ENCODE results near the gene TP53RK.

Gene TP53RK

GRCh38 chr20:46708172-46708860, 19.1 kb upstream of the TP53RK start:
- no peak for DNase-seq (ENCODE audit: low read depth in 1 of 2, low spot score in 1 of 2)

- DNase-seq (ENCODE audit: low read depth in 1 of 2, low spot score in 1 of 2) = no peak
Observed at GRCh38 chr20:46706242-46706641, 17.0 kb upstream of the TP53RK start.

DNA sequence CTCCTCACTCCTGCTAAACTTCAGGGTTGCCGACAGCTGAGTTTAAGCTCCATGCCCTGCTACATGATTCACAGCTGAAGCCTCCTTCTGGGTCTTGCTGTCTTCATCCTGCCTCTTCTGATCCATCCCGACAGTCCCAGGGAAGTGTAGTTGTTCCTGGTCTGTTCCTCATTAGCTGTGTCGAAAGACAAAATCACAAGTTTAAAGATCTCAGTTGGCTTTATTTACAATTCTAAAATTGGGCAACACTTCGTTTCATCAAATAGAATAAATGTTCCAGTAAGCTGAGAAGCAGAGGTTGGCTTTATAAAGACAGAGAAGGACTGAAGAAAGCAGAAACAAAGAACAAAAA, 16.1 kb upstream of the TP53RK start:
- no peak for DNase-seq (ENCODE audit: low read depth in 1 of 2, low spot score in 1 of 2)

DNA sequence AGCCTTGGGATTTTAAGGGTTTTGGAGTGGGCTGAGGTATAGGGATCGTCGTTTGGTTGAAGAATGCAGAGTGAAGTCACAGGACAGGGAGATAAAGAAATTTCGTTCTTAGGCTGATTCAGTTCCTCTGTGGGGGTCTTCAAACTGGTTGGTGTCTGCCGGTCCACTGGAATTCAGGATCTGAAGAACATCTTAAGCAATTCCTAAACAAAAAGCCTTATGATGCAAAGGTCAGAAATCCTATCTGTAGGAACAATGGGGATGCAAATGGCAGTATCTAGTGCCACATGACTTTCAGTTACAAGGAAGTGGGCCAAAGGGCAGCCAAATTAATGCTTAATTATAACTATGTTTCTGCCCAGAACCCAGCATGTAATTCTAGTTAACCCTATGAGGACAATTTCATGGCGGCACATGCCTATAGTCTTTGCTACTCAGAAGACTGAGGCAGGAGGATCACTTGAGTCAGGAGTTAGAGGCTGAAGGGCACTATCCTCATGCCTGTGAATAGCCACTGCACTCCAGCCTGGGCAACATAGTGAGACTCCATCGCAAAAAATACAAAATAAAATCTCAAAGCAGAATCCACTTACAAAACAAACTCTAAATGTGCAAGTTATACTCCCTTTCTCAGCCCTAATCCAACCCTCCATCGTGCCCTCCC, 15.6 kb upstream of the TP53RK start:
- no peak for DNase-seq (ENCODE audit: low read depth in 1 of 2, low spot score in 1 of 2)

GRCh38 chr20:46703435-46703834, 14.2 kb upstream of the TP53RK start:
- no peak for DNase-seq (ENCODE audit: low read depth in 1 of 2, low spot score in 1 of 2)

GRCh38 chr20:46702447-46703203, 13.4 kb upstream of the TP53RK start:
- DNase-seq (ENCODE audit: low read depth in 1 of 2, low spot score in 1 of 2) = no peak

DNA sequence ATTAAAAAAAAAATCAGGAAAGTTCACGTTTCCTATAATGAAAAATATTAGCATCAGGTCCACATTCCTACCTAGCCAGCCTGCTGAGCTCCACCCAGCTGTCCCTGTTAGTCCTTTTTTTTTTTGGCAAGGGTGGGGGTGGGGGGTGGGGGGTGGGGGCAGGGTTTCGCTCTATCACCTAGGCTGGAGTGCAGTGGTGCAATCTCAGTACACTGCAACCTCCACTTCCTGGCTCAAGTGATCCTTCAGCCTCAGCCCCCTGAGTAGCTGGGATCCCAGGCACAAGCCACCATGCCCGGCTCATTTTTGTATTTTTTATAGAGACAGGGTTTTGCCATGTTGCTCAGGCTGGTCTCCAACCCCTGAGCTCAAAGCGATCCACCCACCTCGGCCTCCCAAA, 12.7 kb upstream of the TP53RK start:
- no peak for DNase-seq (ENCODE audit: low read depth in 1 of 2, low spot score in 1 of 2)

GRCh38 chr20:46701556-46701955, 12.3 kb upstream of the TP53RK start:
- DNase-seq (ENCODE audit: low read depth in 1 of 2, low spot score in 1 of 2) = no peak

DNA sequence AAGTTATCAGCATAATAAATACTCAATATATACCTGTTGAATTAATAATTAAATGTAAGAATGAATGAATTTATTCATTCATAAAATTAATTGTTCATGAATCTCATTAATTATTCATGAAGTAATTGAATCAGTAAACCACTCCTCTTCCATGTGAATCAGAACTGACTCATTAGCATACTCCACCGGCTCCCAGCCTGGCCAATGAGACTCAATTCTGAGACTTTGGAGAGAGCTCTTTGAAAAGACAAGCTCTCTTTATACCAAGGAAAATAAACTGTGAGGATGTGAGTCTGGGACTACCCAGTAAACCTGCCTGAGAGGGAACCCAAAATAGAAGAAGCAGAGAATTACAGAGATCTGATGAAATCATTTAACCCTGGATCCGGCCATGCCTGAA, 11.8 kb upstream of the TP53RK start:
- DNase-seq (ENCODE audit: low read depth in 1 of 2, low spot score in 1 of 2) = no peak

- DNase-seq (ENCODE audit: low read depth in 1 of 2, low spot score in 1 of 2) = no peak
Observed at GRCh38 chr20:46700481-46700880, 11.2 kb upstream of the TP53RK start.

DNA sequence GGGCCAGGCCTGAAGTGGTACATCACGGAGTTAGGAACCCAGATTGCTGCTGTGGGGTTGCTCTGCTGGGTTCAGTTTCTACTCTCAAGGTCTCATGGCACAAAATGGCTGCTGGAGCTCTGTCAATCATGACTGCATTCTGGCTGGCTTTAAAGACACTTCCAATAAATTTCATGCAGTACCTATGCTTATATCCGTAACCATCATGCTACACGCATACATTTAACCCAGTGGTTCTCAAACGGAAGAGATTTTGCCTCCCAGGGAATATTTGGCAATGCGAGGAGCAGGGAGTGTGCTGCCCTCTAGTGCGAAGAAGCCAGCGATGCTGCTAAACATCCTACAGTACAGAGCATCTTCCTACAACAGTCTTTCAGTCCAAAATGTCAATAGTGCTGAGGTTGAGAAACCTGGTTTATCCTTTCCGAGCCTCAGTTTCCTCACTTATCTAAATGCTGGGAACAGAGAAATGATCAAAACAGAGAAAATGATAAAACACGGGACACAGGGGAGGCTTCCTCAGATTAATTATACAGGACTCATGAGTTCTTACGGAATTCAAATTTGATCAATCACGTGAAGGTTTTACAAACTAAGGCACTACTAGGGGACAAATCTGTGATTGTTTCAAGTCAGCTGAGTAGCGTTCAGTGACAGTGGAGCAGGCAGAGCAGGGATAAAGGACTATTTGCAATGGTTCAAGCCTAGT, 10.6 kb upstream of the TP53RK start:
- DNase-seq (ENCODE audit: low read depth in 1 of 2, low spot score in 1 of 2) = no peak

DNA sequence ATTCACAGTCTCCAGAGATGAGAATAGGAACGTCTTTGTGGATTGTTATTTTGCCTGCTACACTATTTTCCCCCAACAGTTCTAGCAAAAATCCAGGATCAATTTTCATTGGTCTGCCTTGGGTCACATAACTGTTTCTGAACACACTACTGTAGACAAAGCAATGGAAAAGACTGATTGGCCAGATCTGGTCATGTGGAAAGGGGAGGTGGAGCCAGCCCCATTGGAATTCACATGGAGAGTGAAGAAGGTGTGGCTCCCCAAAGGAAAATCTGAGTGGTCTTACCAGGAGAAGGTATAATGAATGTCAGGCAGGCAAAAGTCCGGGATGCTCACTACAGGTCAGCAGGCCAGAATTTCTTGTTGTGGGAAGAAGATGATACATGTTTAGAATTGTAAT, 9.5 kb upstream of the TP53RK start:
- DNase-seq (ENCODE audit: low read depth in 1 of 2, low spot score in 1 of 2) = no peak

GRCh38 chr20:46696791-46697279, 7.6 kb upstream of the TP53RK start:
- DNase-seq (ENCODE audit: low read depth in 1 of 2, low spot score in 1 of 2) = no peak

DNA sequence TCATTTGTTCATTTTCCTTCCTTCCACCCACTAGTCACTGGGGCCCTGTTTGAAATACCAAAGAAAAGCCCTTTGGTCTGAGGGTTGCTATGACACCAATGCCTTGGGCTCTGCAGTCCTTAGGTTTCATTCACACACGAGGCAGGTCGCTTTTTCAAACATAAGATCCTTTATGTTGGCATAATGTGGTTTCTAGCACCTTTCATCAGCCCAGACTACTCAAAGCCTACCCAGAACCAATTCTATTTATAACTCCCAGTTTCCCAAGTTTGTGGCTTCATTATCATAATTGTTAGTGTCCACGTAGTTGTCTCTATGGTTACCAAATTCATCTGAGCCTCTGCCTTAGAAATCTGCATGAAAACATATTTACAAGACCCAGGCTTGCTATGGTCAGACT, 6.6 kb upstream of the TP53RK start:
- no peak for DNase-seq (ENCODE audit: low read depth in 1 of 2, low spot score in 1 of 2)

GRCh38 chr20:46694484-46694883, 5.2 kb upstream of the TP53RK start:
- no peak for DNase-seq (ENCODE audit: low read depth in 1 of 2, low spot score in 1 of 2)

DNA sequence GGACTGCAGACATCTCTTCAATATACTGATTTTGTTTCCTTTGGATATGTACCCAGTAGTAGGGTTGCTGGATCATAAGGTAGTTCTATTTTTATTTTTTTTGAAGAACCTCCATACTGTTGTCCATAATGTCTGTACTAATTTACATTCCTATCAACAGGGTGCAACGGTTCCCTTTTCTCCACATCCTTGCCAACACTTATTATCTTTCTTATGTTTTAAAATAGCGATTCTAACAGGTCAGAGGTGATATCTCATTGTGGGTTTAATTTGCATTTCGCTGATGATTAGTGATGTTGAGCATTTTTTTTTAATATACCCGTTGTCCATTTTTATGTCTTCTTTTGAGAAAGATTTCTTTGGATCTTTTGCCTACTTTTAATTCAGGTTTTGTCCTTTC, 2.0 kb upstream of the TP53RK start:
- no peak for DNase-seq (ENCODE audit: low read depth in 1 of 2, low spot score in 1 of 2)

GRCh38 chr20:46690219-46691106, 1.2 kb upstream of the TP53RK start:
- DNase-seq (ENCODE audit: low read depth in 1 of 2, low spot score in 1 of 2) = no peak

DNA sequence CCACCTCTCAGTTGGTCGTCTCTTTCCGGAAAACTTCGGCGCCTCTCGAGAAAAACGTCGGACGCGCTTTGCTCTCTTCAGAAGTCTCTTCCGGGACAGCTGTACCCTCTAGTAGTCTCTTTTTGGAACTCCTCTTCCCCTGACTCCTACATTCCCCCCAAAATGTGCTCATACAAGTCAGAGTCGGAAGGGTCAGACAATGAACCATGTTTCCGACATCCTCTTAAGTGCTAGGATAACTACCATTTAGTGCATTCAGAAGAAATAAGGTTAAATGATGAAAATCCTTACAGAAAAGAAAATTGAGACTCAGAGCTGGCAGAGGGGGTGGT, 476 bp upstream of the TP53RK start:
- DNase-seq (ENCODE audit: low read depth in 1 of 2, low spot score in 1 of 2) = no peak

DNA sequence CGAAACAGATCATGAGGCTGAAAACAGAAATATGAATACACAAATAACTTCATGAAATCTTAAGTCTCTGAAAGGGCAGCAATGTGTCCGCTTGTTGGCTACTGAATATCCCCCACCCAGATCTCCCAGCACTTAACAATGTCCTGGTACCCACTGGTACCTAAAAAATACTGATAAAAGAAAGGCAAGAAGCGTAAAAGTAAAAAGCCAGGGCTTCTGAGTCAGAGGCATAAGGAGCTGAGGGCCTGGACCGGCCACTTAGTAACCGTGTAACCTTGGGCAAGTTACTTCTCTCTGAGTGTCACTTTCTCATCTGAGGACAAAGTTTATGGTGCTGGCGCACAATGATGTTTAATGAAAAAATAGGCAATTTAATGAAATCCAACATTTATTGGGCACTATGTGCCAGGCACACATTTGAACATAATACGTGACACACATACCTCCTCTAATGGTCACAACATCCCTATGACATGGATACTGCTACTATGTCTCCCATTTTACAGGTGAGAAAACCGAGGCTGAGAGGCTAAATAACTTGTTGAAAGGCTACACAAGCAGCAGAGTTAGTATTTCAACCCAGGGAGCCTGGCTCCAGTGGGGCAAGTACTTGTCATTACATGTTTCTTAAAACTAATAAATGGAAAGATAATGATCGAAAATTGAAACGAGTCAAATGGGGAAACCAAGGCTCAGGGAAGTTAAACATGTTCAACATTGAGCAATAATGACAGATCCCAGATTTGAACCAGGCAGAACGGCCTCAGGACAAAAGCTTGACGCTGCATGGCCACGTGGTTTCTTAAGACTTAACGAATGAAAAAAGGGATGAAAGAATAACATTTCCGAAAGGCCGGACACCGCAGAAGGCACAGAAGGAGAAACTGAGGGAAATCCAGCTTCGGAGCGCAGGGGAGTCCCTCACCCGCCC, 828 bp downstream of the TP53RK start:
- DNase-seq (ENCODE audit: low read depth in 1 of 2, low spot score in 1 of 2) = no peak

Measured in activated CD4-positive, alpha-beta T cell treated with anti-CD3 and anti-CD28 coated beads, Interleukin-2, amount 50 U/mL, for 24 hours (primary cell).